ENCODE data around the gene LZTS2.
A peak's percentile ranks its signal among the peaks of the same experiment; 100 is the strongest.

LZTS2 gene

GRCh38 chr10:101000127-101000914, 713 bp downstream of the LZTS2 start:
- no peak for DNase-seq

GRCh38 chr10:101000915-101001658, 1.5 kb downstream of the LZTS2 start:
- no peak for DNase-seq

- DNase-seq = no peak
Measured at GRCh38 chr10:101001659-101002035, 2.0 kb downstream of the LZTS2 start.

- DNase-seq = no peak
Measured at GRCh38 chr10:101002456-101002855, 2.8 kb downstream of the LZTS2 start.

GRCh38 chr10:101003639-101004206, 4.1 kb downstream of the LZTS2 start:
- no peak for DNase-seq

- no peak for DNase-seq
Measured at GRCh38 chr10:101005361-101005760, 5.8 kb downstream of the LZTS2 start.

- no peak for DNase-seq
Measured at GRCh38 chr10:101005869-101006567, 6.4 kb downstream of the LZTS2 start.

- DNase-seq = no peak
Measured at GRCh38 chr10:101006593-101007098, 7.0 kb downstream of the LZTS2 start.

GRCh38 chr10:101007099-101007711, 7.6 kb downstream of the LZTS2 start:
- DNase-seq = no peak

- DNase-seq = no peak
Measured at GRCh38 chr10:101007915-101008822, 8.6 kb downstream of the LZTS2 start.

- DNase-seq = no peak
Measured at GRCh38 chr10:101008823-101009423, 9.3 kb downstream of the LZTS2 start.

GRCh38 chr10:101010329-101010728, 10.7 kb downstream of the LZTS2 start:
- no peak for DNase-seq

GRCh38 chr10:101011517-101012423, 12.2 kb downstream of the LZTS2 start:
- no peak for DNase-seq

GRCh38 chr10:101012525-101013364, 13.1 kb downstream of the LZTS2 start:
- peak; percentile 69 for DNase-seq

- DNase-seq = no peak
Measured at GRCh38 chr10:101013365-101013825, 13.8 kb downstream of the LZTS2 start.

- DNase-seq = peak; percentile 76
Measured at GRCh38 chr10:101014230-101014884, 14.7 kb downstream of the LZTS2 start.

GRCh38 chr10:101014966-101015581, 15.5 kb downstream of the LZTS2 start:
- DNase-seq = no peak

- no peak for DNase-seq
Measured at GRCh38 chr10:101015582-101015973, 16.0 kb downstream of the LZTS2 start.

Data from activated gamma-delta T cell treated with Interleukin-2 at 50 U/mL for 16 hours (primary cell).